GM19328 (cell line): ENCODE measurements around the gene PCYT1A.

Experiments
- ATAC-seq: cut with Tn5 transposase; IDR thresholded peaks from one replicate; pipeline ENCODE4 v1.9.1; 2021; ENCODE audit warnings: mild to moderate bottlenecking, moderate library complexity; ENCODE audit not compliant: unreplicated experiment

The PCYT1A gene

DNA sequence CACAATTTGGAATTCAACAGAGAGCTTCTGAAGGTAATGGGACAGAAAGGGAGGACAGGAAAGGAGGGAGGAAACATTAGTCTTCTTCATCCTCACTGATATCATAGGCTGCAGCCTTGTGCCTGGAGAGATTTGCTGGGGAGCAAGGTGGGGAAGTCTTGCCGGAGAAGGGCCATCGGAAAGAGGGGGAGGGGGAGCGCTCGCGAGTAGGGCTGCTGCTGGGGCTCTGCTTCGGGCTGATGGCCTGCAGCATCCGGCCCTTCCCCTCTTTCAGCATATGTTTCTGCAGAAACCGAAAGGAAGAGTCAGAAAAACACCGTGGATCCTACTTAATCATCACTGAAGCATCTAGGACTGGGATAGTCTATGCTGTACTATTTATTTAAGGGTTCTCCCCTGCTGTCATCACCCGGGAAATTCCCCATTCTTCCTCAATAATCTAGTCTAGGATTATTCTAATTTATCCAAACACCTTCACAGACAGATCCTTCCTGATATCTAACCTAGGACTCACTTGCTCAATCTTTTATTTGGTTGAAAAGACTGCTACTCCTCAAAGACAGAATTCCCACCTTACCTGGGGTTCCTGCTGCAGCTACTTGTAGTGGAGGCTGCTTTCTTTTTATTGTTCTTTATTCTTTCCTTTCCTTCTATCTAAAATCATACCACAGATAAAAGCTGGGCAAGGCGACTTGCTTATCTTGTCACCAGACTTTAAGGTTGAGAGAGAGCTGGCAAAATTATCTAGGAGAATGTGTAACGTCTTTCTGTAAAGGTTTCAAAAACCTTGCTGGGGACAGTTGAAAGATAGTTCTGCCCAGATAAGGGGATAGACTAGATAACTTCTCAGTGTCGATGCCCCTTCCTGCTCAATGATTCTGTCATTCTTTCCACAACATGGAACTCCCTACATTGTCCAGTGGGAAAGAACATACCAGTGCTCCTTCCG lies 48.6 kb downstream of the PCYT1A start:
- ATAC-seq, result no peak

DNA sequence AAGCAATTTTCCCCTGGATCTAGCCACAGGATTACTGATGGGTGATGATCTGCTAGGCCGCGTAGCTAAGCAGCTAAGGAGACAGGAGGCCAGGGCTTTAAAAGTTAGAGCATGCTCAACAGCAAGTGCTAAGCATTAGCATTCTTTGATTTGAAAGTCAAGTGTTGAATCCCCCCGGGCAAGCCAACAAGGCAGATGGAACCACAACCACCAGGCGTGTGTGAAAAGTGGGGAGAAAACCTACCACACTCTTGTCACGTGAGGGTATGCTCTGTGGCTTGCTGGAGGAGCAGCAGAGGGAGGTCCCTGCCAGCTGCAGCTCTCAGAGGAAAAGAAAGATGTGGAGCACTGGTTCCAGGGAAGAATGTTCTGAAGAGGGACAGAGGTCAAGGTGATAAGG lies 50.3 kb downstream of the PCYT1A start:
- ATAC-seq, result no peak

DNA sequence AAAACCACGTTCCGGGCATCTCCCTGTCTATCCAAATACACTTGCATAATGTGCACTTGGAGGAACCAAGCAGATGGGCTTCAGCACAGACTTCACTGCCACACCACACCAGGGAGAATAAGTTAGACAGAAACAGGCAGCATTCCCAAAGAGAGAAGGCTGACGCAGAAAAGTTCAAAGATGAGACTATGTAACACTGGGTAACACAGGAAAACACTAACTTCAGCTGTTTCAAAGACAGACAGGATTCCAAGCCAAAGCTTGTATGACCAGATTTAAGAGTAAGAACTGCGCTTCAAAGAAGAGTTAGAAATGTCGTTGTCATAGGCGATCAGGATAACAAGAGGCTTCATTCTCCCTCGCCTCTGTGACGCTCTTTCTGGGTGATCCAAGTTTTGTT lies 51.3 kb downstream of the PCYT1A start:
- no peak for ATAC-seq

DNA sequence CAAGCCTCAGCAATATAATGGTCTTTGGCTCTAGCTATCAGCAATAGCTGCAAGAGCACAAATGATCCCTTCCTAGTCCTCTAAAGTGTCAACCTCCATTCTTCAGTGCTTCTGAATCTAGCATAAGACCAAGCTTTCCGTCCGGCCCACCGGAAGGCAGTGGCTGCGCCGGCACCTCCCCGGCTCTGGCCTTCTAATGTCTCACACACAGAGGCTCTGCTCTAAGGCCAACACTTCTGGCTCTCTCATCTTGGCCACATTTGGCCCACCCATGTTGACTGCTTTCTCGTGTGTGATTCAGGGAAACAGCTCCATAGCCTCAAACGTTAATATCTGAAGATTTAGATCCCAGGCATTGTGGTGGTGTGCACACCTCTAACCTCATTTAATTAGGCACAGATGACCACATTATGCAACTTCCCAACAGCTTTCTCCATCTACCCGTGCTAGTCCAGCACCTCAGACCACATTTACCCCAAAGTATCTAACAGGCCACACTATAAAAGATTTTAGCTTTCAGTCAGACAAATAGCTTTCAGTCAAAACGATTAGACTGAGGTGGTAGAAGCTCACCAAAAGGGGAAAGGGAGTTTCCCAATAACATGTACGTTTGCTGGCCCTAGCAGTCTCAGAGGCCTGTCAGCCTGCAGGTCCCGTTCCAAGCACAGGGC lies 51.9 kb downstream of the PCYT1A start:
- no peak for ATAC-seq

DNA sequence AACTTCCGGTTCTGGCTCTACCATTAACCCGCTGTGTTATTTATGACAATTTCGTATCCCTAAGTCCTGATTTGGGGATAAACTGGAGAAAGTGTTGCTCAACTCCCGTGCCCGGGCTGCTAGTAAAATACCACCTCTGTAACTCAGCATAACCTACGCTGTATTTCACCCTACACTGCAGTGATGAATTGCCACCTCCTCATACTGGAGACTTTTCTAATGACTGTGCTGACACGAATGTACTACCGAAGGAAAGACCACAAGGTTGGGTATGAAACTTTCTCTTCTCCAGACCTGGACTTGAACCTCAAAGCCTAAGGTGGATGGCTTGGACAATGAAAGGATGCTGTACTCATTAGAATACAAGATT lies 54.7 kb downstream of the PCYT1A start:
- no peak for ATAC-seq

DNA sequence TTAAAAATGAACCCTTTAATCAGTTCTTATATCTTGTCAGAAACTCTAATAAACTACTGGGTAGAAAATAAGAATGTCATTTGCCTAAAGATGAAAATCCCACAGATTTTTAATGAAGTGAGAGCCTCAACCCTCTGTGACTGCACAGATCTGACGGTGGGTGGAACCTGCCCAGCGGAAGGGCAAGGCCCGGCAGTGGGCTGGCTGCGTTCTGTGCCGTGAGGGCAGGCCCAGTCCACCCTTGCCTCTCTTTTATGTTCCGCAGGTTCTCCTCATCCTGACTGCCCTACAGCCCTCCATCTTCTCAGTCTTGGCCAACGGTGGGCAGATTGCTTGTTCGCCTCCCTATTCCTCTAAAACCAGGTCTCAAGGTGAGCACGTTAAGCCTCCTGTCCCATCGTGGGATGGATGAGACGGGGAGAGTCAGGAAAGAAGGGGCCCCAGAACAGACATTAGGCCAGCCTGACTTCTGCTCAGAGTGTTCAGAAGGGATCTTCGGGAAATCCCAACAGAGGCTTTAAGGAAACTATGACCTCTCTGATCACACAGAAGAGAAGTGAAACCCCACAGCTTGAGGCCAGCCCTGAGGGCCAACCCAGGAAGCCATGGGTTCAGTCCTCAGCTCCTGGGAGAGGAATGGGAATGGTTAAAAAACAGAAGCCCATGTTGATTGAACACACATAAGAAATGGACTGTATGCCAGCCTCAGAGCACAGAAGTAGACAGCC lies 55.2 kb downstream of the PCYT1A start:
- no peak for ATAC-seq

DNA sequence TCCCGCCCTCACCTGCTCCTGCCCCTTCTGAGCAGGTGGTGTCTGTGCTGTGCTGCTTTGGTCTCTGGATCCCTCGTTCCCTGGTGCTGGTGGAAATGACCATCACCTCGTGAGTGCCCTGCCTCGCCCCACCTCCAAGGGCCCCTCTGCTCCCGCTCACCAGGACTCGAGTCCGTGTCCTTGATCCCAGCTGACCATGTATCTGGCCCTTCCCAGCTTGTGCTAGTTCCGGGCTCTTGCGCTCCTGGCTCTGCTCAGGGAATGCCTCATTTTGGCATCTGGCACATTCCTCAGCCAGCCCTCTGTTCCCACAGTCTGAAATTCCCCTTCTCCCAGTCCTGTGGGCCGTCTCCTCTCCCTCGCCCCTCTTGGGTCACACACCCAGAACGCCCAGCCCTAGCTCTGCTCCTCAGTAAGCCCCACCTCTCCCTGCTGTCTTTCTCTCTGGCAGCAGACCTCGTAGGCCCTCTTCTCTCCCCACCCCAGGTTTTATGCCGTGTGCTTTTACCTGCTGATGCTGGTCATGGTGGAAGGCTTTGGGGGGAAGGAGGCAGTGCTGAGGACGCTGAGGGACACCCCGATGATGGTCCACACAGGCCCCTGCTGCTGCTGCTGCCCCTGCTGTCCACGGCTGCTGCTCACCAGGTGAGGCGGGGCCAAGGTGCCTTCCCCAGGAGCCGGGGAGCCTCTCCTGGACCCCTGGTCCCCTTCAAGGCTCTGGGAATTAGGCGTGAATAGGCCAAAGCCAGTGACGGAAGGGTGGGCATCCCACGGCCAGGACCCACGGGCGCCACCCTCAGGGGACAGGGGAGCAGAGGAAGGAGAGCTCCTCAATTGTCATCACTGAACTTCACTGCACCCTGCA lies 59.7 kb downstream of the PCYT1A start:
- no peak for ATAC-seq

DNA sequence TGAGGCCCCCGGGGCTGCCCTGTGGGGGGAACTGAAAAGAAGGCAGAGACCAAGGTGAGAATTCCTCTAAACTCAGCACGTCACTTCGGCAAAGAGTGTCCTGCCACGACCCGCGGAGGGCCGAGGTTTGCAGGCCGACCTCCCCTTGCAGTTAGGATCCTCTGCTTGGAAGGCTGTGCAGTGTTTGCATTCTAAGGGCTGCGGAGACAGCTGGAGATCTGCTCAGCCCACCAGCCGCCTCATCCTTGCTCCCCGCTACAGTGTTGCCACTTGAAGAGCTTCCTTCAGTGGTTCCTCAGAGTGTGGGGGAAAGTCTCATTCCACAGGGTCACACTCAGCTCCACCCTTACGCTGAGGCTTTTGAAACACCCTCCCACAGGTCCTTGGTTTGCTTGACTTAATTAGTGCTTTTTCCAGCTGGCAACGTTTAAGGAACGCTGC lies 60.4 kb downstream of the PCYT1A start:
- no peak for ATAC-seq

DNA sequence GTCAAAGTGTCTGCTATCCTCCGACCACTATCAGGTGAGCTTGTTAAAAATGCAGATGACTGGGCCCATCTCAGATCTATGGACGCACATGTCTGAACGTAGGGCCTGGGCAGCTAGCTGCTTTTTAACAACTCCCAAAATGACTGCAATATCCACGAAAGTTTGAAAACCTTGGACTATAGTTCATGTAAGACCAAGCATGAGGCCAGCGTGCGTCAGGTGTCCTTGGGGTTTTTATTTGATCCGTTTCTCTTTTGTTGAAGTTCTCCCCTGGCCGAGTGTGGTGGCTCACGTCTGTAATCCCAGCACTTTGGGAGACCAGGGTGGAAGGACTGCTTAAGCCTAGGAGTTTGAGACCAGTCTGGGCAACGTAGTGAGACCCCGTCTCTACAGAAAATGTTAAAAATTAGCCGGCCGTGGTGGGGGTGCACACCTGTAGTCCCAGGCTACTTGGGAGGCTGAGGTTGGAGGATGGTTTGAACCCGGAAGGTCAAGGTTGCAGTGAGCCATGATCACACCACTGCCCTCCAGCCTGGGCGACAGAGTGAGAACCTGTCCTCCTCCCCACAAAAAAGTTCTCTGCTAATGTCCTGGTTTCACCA lies 61.7 kb downstream of the PCYT1A start:
- no peak for ATAC-seq

DNA sequence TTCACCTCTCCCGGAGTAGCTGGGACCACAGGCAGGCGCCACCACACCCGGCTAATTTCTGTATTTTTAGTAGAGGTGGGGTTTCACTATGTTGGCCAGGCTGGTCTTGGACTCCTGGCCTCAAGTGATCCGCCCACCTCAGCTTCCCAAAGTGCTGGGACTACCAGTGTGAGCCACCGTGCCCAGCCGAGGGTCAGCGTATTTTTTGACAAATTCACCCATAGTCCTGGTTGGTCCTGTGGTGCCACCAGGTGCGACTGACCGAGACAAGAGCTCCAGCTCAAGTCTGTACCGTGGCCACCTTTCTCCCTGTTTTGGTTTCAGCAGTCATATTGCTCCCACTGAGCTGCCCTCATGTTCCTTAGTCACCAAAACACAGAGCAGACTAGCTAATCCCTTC lies 62.4 kb downstream of the PCYT1A start:
- ATAC-seq, result no peak

DNA sequence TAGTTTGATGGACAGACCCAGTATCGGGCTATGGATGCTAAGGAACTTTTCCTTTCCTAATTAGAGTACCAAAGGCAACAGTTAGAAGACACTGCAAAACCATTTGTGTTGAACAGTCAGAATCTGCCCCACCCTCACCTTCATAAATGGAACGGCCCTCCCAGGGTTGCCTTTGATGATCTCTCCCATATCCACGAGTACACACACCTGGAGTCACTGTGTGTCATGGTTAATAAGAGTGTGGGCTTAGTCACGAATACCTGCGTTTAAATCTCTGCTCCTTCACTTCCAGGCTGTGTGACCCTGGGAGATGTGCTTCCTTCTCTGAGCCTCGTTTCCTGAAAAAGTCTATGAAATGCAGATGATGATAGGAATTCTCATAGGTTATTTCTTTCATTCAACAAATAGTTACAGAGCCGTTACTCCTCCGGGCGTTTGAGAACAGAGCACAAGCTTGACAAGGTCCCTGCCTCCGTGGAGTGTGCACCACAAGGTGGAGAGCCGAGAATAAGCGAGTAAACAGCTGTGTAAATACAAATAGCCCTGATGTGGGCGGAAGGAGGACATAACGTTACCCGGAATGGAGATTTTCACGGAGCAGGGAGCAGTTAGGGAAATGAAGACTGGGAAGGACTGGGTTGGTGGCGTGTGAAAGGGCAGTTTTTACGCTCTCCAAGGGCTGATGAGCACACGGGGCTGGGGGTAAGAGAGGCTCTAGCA lies 64.5 kb downstream of the PCYT1A start:
- no peak for ATAC-seq

DNA sequence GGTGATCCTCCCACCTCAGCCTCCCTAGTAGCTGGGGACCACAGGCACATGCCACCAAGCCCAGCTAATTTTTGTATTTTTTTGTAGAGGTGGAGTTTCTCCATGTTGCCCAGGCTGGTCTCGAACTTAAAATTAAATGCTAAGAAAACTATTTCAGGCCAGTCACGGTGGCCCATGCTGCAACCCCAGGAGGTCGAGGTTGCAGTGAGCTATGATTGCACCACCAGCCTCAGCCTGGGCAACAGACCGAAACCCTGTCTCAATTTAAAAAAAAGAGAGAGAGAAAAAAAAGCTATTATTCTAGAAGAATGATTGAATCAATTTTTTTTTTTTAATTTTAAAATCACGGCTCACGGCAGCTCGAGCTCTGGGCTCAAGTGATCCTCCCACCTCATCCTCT lies 66.5 kb downstream of the PCYT1A start:
- ATAC-seq, result no peak

DNA sequence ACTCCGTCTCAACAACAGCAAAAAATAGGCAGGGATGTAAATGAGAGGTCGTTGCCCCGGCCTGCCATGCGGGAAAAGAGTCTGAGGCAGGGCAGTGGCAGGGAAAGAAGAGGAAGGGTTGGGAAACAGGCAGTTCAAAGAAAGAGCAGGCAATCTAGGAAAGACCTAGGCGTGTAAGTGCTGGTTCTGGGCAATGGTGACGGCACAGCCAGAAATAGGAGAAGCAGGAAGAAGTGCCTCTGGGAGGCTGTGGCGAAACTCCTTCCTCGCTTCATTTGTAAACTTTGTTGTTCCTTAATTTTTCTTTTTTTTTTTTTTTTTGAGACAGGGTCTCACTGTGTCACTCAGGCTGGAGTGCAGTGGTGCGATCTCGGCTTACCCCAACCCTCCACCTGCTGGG lies 66.9 kb downstream of the PCYT1A start:
- ATAC-seq, result no peak

DNA sequence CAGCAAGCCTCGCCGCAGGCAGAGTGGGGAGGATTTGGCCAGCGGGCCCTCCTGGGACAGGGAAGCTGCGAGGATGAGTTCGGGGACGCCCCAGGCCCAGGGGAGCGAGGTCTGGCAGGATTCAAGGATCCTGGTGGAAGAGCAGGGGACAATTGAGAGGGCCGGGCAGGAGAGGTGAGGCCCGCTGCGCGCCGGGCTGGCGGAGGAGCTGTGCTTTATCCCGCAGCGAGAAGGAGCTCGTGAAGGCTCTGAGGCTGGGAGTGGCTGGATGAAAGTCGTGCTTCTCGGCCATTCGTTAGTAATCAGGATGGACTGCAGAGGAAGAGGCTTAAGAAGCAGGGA lies 67.6 kb downstream of the PCYT1A start:
- ATAC-seq, result no peak

DNA sequence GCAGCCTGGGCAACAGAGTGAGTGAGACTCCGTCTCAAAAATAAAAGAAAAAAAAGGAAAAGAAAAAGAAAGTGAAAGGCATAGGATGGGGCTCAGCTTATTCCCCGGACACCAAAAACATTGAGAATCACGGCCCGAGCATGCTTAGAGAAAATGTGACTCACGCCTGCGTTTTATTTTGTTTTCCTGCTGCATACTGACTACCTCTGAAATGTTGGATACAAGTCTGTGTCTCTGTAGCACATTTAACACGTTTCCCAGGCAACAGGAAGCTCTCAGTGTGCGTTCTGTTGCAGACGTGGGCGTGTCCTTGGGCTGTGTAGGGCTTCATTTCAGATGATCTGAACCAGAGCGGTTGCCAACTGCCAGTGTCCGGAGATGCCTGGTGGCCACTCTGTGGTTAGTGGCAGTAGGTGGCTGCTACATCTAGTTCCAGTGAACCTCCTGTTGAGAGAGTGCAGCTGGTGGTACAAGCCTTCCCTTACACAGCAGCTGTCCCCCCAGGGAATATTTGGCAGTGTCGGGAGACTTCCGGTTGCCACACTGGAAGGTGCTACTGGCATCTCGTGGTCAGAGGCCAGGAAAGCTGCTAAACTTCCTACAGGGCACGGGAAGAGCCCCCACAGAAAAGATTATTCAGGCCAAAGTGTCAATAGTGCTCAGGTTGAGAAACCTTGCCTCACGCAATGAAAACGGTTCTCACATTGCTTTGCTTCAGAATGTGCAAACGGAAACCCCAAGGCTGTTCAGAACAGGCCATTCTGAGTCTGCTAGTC lies 68.1 kb downstream of the PCYT1A start:
- ATAC-seq, result no peak

DNA sequence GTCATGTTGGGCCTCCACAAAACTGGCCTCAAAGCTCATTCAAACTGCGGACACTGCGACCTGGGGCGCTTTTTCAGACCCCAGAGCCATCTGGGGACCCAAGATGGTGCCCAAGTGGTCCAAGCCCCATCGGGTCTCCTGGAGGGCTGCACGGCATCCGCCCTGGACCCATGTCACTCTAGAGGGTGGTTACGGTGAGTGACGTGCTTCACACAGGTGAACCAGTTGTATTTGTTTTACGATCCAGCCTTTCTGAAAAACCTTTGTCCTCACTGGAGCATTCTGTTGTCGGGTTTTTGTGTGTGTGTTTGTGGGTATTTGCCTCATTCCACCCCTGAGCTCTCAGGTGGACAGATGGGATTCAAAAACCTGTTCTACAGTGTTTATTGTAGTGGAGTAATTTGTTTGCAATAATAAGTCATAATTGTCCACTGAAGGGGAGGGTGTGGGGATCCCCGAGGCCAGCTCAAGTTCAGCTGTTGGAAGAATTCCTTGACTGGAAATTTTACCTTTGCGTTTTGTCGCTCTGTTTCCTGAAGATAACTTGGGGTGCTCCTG lies 69.3 kb downstream of the PCYT1A start:
- ATAC-seq, result no peak

DNA sequence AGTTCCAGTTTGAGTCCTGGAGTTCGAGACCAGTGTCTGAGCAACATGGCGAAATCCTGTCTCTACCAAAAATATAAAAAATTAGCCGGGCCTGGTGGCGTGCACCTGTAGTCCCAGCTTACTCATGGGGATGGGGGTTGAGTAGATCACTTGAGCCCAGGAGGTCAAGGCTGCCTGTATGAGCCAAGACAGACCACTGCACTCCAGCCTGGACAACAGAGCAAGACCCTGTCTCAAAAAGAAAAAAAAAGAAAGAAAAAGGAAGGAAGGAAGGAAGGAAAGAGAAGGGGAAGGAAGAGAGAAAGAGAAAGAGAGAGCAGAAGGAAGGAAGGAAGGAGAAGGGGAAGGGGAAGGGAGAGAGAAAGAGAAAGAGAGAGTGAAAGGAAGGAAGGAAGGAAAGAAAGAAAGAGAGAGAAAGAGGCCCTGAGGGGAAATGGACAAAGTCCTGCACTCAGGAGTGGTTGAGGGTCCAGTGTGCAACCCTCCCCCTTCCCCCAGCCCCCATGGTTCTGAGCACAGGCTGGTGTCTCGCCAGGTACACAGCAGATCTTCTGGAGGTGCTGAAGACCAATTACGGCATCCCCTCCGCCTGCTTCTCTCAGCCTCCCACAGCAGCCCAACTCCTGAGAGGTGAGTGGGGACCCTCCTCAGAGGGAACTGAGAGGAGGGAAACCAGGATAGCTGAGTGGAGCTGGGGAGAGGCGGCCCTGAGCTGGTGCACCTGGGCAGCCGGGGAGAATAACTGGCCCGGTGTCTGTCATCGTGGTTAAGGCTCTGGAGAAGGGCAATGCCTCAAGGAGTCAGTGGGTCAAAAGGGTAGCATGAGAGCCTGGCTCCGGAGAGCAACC lies 70.0 kb downstream of the PCYT1A start:
- no peak for ATAC-seq

DNA sequence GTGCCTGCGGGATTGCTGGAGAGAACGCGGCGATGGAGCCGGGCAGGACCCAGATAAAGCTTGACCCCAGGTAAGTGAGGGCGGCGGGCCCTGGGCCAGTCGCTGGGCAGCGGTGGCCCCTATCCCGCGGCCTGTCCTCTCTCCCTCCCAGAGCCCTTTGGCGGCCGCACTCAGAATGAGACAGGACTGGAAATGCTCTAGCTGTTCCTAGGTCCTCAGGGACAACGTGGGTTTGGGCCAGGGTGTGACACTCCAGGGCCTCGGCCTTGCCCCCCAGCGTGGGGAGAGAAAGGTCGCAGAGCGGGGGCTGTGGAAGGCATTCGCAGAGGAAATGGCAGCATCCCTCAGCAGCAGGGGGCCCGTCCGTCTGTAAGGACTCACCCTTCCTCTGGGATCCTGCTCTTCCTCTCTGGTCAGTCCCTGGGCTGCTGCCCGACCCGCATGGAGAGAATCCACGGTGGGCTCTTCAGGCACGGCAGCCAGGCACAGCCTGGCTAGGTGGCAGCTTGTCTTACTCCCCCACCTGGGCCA lies 70.8 kb downstream of the PCYT1A start:
- no peak for ATAC-seq
